CD4-positive, alpha-beta T cell treated with Interleukin-12 subunit alpha and Interleukin-12 subunit beta, for 1 hour (primary cell): ENCODE results near the gene RAB11FIP2.

Experiments used
- DNase-seq: peaks from one replicate; pipeline ENCODE4 v3.0.0-alpha.2; 2020

RAB11FIP2 gene

DNA sequence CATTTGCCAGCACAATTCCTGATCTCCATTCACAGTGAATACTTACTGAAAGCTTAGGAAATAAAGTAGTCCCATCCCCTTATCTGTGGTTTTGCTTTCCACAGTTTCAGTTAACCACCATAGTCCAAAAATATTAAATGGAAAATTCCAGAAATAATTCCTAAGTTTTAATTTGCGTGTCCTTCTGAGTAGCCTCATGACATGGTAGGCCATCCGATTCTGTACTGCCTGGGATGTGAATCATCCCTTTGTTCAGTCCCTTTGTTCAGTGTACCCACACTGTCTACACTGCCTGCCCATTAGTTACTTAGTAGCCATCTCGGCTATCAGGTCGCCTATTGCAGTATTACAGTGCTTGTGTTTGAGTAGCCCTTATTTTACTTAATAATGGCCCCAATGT is 14.2 kb downstream of the RAB11FIP2 start:
- DNase-seq: no peak

DNA sequence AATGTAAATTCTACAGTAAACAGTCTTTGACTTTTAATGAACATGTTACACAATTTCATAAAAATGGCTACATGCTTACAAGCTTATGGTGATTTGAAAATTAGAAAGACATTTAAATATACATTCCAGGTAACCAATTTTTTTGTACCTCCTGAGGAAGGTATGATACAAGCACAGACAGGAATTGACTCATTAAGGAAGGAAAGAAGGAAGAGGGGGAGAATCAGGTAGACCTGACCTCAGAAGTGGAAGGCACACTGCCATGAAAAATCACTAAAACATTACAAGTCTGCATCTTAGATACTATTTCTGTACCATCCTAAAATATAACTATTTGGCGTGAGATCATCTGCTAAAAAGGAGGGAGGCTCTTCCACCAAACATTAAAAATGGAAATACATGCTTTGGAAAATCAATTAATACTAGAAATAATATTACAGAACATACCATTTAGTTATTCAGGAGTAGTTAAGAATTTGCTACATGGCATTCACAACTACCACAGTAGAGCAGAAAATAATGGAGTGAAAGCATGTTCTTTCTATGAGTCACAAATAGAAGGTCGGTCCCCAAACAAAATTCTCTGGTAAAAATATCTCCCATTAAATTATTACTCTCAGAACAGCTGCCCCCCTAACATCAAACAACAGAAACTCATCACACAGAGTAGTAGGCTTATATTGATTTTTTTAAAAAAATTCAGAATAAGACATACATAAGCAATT is 15.2 kb downstream of the RAB11FIP2 start:
- DNase-seq: no peak

- no peak for DNase-seq
Measured at GRCh38 chr10:118028619-118029018, 18.1 kb downstream of the RAB11FIP2 start.

- no peak for DNase-seq
Measured at GRCh38 chr10:118027397-118027796, 19.3 kb downstream of the RAB11FIP2 start.

DNA sequence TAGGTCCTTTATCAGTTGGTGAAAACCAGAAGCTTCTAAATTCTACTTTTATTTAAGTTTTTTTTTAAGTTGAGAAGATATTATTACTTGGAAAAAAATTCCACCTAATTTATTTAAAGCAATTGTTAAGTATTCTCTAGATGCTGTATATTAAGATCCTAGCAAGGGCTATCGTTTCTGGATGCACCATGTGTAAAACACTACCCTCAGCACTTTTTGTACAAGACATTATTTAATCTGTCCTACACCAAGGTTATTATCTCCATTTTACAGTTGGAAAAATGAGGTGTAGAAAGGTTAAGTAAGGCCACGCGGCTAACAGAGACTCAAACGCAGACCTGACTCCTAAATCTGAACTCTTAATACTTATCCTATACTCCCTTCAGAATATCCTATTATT is 19.8 kb downstream of the RAB11FIP2 start:
- DNase-seq: no peak

DNA sequence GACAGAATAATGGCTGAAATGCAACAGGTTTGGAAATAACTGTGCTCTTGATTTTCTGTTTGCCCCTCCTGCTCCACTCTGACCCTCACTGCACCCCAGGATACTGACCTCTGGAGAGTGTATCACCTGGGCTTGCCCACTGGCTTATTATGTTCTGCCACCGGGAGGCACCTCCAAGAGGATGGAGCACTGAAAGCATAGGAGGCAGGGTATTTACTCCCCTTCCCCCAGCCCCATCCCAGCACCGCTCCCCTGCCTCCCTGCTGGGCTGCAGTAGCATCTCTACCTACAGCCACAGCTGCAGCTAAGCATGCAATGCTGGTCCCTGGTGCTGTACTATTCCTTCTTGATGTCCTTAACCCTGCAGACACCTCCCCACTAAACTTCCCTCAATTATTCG is 26.4 kb downstream of the RAB11FIP2 start:
- DNase-seq: no peak

DNA sequence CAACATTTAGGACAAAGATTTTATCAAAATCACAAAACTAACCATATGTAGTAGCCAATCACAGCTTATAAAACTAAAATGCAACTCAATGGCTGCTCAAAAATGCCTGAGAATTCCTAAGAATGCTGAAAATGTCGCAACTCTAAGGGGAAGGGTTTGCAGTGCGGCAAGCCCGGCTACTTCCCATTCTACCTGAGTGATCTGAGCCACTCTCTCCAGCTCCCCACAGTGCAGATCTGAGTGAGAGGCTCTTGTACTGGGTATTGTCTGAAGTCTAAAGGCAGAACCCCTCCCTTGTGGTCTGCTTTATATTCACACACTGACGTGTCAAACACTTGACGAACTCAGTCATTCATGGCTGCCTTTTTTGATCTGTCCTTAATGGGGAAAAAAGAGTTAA is 28.9 kb downstream of the RAB11FIP2 start:
- DNase-seq: no peak

GRCh38 chr10:118017071-118017740 is 29.5 kb downstream of the RAB11FIP2 start:
- no peak for DNase-seq

- DNase-seq: no peak
Measured at GRCh38 chr10:118012952-118013525, 33.7 kb downstream of the RAB11FIP2 start.

DNA sequence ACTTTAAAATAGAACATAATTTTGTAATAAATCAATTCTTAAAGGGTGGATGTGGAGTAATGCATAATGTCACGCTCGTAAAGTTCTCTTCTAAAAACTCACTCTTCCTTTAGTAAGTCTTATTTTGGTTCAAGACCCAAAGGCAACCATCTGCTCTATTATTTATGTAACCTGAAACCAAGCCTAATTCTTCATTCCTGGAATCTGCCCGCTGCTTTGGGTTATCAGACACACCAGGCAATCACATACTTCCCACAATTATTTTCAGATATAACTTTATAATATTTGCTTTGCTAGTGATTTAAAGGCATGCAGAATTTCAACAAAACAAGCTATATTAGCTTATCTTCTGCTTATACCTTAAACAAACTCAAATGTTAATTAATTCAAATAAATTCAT is 39.0 kb downstream of the RAB11FIP2 start:
- no peak for DNase-seq

DNA sequence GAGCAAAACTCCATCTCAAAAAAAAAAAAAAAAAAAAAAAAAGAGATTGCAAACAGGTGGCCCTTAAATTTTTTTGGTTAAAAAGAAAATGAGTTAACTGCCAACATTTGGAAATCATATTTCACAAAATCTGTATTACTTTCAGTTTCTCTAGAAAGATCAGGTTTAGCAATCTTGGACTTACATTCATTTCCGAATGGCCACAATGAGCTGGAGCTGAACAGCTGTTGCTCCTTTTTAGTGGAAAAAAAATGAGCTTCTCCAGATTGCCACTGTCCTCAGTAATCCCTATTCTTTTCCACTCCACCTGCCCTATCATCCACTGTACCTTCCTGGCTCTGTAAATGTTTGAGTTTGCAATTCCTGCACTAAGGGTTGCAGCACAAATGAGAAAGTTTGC is 43.6 kb downstream of the RAB11FIP2 start:
- DNase-seq: no peak

- no peak for DNase-seq
Measured at GRCh38 chr10:118002581-118002980, 44.2 kb downstream of the RAB11FIP2 start.

DNA sequence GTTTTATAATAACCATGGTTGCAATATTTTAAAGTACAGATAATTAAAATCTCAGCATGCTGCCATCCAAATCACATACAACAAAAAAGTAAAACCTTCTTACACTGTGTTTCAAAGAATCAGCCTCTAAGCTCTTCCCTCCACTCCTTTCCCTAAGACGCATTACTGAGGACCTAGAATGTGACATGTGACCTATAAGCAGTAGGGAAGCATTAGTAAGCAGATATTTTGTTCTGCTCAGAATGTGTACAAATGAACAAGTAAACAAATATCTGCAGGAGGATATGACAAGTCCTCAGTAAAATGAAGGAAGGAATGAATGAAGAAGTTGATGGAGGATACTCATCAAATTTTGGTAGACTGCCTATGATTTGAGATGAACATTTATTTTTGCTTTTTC is 49.1 kb downstream of the RAB11FIP2 start:
- no peak for DNase-seq

DNA sequence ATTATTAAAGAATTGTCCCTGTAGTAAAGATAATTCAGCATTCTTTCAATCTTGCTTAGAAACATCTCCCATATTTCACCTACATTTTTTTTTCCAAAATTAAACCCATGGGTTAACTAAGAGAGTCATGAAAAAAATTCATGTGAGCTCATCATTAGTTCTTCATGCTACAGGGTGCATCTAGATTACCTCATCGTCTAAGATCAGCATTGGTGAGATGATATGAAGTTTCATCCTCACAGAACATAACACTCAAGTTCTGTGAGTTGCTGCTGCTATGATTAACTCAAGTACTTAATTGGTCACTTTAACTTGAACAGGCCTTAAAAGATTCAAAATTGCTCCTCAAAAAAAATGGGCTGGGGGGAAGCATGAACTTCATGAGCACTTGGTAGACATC is 50.0 kb downstream of the RAB11FIP2 start:
- DNase-seq: no peak

DNA sequence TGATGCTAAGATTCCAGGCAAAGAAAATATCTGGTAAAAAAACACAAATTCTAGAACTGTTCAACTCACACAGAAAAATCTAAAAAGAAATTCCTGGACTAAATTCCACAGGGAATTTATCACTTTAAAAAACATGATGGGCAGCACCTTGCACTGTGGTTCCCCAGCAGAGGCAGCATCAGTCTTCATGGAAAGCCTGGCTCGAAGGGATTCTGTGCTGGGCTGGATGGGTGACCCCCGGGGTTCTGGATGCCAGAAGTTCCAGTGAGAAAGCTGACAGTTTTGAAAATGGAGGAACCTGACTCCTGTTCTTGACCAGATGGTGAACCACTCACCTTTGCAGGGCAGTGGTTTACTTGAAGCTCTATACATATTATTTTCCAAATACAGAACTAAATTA is 52.0 kb downstream of the RAB11FIP2 start:
- DNase-seq: no peak

DNA sequence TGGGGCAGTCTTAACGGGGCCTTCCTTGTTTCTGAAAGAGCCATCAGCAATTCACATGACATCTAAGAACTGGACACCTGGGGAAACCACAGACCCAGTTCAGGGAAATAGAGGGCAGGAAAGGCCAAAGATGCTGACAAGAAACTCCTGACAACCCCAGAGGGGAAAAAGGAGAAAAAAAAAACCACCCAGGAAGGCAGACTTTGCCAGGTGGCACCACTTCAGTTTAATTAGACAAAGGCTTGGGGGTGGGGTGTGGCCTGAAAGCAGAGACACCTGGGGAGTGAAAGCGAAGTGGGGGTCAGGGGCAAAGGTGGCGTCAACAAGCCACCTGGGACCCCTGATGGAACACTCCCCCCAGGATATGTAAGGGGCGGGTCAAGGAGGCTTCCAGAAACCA is 53.6 kb downstream of the RAB11FIP2 start:
- no peak for DNase-seq

DNA sequence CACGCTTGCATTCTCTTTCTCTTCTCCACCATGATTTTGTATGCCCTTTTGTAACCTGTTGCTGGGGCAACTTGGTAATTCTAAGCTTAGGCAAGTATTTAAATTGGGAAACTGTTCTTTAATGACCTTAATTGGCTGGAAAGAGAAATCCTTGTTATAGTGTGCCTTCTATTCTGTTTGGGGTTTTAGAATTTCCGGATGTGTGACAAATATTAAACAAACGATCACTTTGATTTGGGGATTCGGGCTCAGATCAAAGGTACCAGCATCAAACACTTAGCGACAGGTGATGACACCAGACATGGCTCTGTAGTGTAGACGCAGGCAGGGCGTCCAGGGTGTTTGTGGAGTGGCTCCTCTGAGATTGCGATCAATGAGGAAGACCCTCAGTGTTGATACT is 55.0 kb downstream of the RAB11FIP2 start:
- no peak for DNase-seq

DNA sequence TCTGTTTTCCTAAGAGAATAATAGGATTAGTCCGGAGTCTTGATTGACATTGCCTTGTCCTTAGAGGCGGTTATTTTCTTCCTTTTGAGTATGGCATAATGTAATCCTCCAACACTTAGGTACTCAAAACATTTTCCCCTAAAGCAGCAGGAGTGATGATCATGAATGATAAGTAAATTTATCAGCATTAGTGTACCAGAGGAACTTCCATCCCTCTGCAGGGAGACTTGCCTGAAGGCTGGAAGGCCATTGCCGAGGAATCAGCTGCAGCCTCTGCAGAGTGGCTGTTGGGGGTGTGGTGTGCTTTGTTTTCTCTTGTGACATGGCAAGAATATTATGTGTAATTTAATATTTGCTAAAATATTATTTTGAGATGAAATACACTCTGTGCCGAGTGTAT is 56.8 kb downstream of the RAB11FIP2 start:
- DNase-seq: no peak

DNA sequence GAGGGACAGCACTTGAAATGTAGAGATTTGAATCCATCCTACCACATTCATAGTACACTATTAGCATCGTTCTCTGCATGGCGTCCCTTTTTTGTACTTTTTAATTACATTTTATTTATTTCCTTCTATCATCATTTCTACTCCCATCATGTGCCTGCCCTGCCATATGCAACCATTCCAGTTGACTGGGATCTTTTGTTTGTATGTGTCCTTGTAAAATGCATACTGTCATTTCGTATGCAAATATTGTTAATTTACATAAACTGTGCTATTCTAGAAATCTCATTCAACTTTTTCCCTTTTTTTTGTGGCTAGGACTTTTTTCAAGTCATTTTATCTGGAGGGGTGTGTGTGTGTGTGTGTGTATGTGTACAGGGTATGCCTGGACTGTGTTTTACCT is 57.9 kb downstream of the RAB11FIP2 start:
- DNase-seq: no peak

GRCh38 chr10:117987244-117987909 is 59.4 kb downstream of the RAB11FIP2 start:
- DNase-seq: no peak

GRCh38 chr10:117983961-117984360 is 62.8 kb downstream of the RAB11FIP2 start:
- DNase-seq: no peak

GRCh38 chr10:117980755-117981702 is 65.7 kb downstream of the RAB11FIP2 start:
- no peak for DNase-seq

DNA sequence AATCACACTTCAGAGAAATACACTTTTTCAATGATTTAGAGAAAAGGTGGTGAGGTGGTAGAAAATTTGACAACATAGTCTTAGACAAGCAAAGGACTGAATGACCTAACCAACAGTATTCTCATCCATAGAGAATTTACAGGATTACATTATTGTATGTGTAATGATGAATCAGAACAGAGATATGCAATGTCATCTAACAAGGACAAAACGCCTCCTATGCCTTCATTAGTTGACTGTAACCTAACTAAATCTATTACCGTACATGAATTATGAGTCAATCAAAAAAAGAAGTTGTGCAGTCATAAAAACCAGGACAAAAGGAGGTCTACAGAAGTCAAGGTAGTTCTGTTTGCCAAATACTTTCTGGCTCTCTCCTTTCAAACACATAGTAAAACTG is 66.5 kb downstream of the RAB11FIP2 start:
- no peak for DNase-seq
